Heart right ventricle (tissue), 16 donors: Measurements from ENCODE around the gene RBMX. TPM values are rescaled to one million over a fixed set of nuclear protein-coding genes. Genes with fewer than 3 reads are reported as not detected.
A peak's percentile ranks its signal among the peaks of the same experiment; 100 is the strongest.
"Not testable (repeated sequence)": the region's sequence is repeated elsewhere in the genome, so short reads cannot be mapped to it uniquely, and the experiment has no call there.

Experiments
- ATAC-seq, 8 donors: fragments of 200-7000 bp; cut with Tn5 transposase; one replicate each; pipeline ENCODE4 v1.9.1; 2020; ENCODE audit warnings: mild to moderate bottlenecking in 8 of 8, moderate library complexity in 8 of 8, moderate number of reproducible peaks in 1 of 8
- DNase-seq, 2 donors: peaks; one replicate each; pipeline ENCODE4 v3.0.0-alpha.2; 2020
- H3K27ac ChIP-seq, 10 donors: fragments of 200-600 bp; sonication (generic) in 2 of 10; one replicate each; pipeline versions ENCODE4 v1.5.0 to v1.8.0; 2020 to 2022; ENCODE audit warnings: mild to moderate bottlenecking in 3 of 10
- H3K27me3 ChIP-seq, 7 donors: fragments of 200-600 bp; one replicate each; pipeline ENCODE4 v1.8.0; 2021 to 2022; ENCODE audit warnings: mild to moderate bottlenecking in 2 of 7
- H3K36me3 ChIP-seq, 9 donors: fragments of 200-600 bp; sonication (generic) in 1 of 9; one replicate each; pipeline versions ENCODE4 v1.5.0 to v1.8.0; 2020 to 2022; ENCODE audit warnings: mild to moderate bottlenecking in 2 of 9
- H3K4me1 ChIP-seq, 9 donors: fragments of 200-600 bp; sonication (generic) in 1 of 9; one replicate each; pipeline versions ENCODE4 v1.5.0 to v1.8.0; 2020 to 2022; ENCODE audit warnings: mild to moderate bottlenecking in 4 of 9
- H3K4me3 ChIP-seq, 10 donors: fragments of 200-600 bp; sonication (generic) in 2 of 10; one replicate each; pipeline versions ENCODE4 v1.5.0 to v1.8.0; 2020 to 2022; ENCODE audit warnings: mild to moderate bottlenecking in 7 of 10, moderate library complexity in 2 of 10
- H3K9me3 ChIP-seq, 11 donors: fragments of 200-600 bp in 10 of 11; sonication (generic) in 2 of 11; one replicate each; pipeline versions ENCODE4 v1.5.0 to v1.8.0; 2013 to 2022; ENCODE audit warnings: mild to moderate bottlenecking in 2 of 11, control low read depth in 1 of 11, moderate library complexity in 1 of 11
- CTCF ChIP-seq, 9 donors: fragments of 200-600 bp; sonication (generic) in 2 of 9; IDR thresholded peaks; one replicate each; pipeline versions ENCODE4 v1.5.0 to v1.8.0; 2021 to 2022; ENCODE audit warnings: antibody characterized with exemption in 9 of 9, mild to moderate bottlenecking in 5 of 9, moderate library complexity in 1 of 9
- WGBS, 2 donors: extraction: QIAGEN DNeasy Blood & Tissue Kit; methylation state at CpG; one replicate each; pipeline ENCODE4 v1.1.7; 2013; ENCODE audit warnings: inconsistent platforms in 1 of 2; 5-methylcytosine and 5-hydroxymethylcytosine counted together
- intact Hi-C, 10 donors: fragments of 100-400 bp; cut with DNase I; formaldehyde crosslinking; loops; one replicate each; pipeline versions ENCODE4 v1.11.1 to v1.14.2; 2022
- polyA plus RNA-seq, 2 donors: library from polyadenylated mRNA; stranded (reverse); fragments of 200-250 nt; gene quantifications; one replicate each; pipeline ENCODE4 v1.2.3, GENCODE V29; 2013
- total RNA-seq, 10 donors: library from RNA; stranded (reverse); fragmentation: NEBNext Ultra II Directional in 3 of 10; extraction: Animal tissue kit (Norgen Biotek cat#: 25700) in 3 of 10; gene quantifications; one replicate each; pipeline versions ENCODE4 v1.2.1 to v1.2.4, GENCODE V29; 2021 to 2023
- donor health status: Arrhythmogenic right ventricular cardiomyopathy.
- donor health status: ischemic (EF 13 %, LVEDD 7.1; RV severe dilation, severe dysfunction).
- donor health status: healthy with polysubstance abuse.
- donor health status: DM: no; HTN: yes; CAD: no.
- donor health status: DM: no; HTN: no; CAD: no.
- donor health status: ischemic (EF 25% LVEDD 6.9; RV normal size, moderate dysfunction).
- donor health status: ischemic (EF 25% LVEDD 5.7; RV mildly dilated, moderate dysfunction).
- donor health status: healthy.
- donor health status: DM: yes; HTN: yes; CAD: no.
- donor health status: Ischemic cardiomyopathy.
- donor health status: ischemic (EF 35%, LVEDD 5.7; RV mildly dilated, moderate dysfunction).
- donor health status: nonischemic (EF 11% LVEDD 7.7; RV severe dilation, severe dysfunction).
- donor health status: DM: yes; HTN: yes; CAD: no.
- donor health status: PGD.
- donor health status: ischemic (EF 29% LVEDD 5.4; RV normal size, mild dysfunction).
- donor health status: nonischemic (EF 23%, LVEDD 6.1; RV moderate dilation, normal function).

The RBMX gene
- total and polyA plus RNA-seq, 12 donors: 45.0 to 107 (median 89.6) TPM

GRCh38 chrX:136879001-136879687 lies 1.4 kb downstream of the RBMX start:
- Histone ChIP-seq H3K27ac (peak overlapping the region in 9 of 10 donors; percentile 86 to 97 (median 94)), H3K4me1 (peaks cover 0 to 32% (median 7%) of the 10 kb centered on the region in 9 donors), H3K9me3 (no peaks in the 10 kb centered on the region), H3K4me3 (peak overlapping the region; percentile 50 to 92 (median 79)), H3K36me3 (peaks cover 0 to 50% (median 7%) of the 10 kb centered on the region in 9 donors), H3K27me3 (no peaks in the 10 kb centered on the region)
- DNase-seq: no peak
- peak in 1 of 8 donors; percentile 30 for ATAC-seq
- intact Hi-C loops: loop anchor here in 3 of 10 donors (5.0 to 10.0 kb wide), 3 partner anchors 112 to 144 kb away; no protein-coding TSS in a partner anchor
- no peak for TF ChIP-seq CTCF (IDR thresholded peaks at IDR 0.05)
- 4 to 8% methylated on average over 10 of the region's 10 CpGs for WGBS, 2 donors

GRCh38 chrX:136878423-136878822 lies 2.1 kb downstream of the RBMX start:
- intact Hi-C loops: loop anchor here in 3 of 10 donors (5.0 to 10.0 kb wide), 3 partner anchors 111 to 144 kb away; no protein-coding TSS in a partner anchor
- H3K36me3 ChIP-seq: peaks cover 0 to 57% (median 7%) of the 10 kb centered on the region in 9 donors
- ATAC-seq: no peak
- H3K4me3 ChIP-seq: peak overlapping the region in 8 of 10 donors; percentile 67 to 92 (median 82)
- H3K4me1 ChIP-seq: peaks cover 0 to 32% (median 7%) of the 10 kb centered on the region in 9 donors
- DNase-seq: no peak
- 31 to 38% methylated on average over 7 to 11 of the region's 11 CpGs for WGBS, 2 donors
- H3K27ac ChIP-seq: peak overlapping the region in 1 of 10 donors; percentile 97
- H3K9me3 ChIP-seq: no peaks in the 10 kb centered on the region
- no peaks in the 10 kb centered on the region for H3K27me3 ChIP-seq
- TF ChIP-seq CTCF (IDR thresholded peaks at IDR 0.05): no peak

GRCh38 chrX:136874114-136874513 lies 6.4 kb downstream of the RBMX start:
- ATAC-seq, DNase-seq, H3K27ac ChIP-seq, H3K9me3 ChIP-seq, H3K4me3 ChIP-seq, H3K27me3 ChIP-seq: not testable (repeated sequence)
- Histone ChIP-seq H3K36me3 (peaks cover 0 to 100% (median 12%) of the 10 kb centered on the region in 9 donors), H3K4me1 (peaks cover 0 to 41% (median 13%) of the 10 kb centered on the region in 9 donors)
- 66 to 69% methylated on average over 15 of the region's 15 CpGs for WGBS, 2 donors
- intact Hi-C loops: loop anchor here in 2 of 10 donors (10.0 kb wide), 2 partner anchors 109 to 139 kb away; no protein-coding TSS in a partner anchor

GRCh38 chrX:136873210-136873609 lies 7.3 kb downstream of the RBMX start:
- not testable (repeated sequence) for DNase-seq, ATAC-seq, H3K27ac ChIP-seq, H3K27me3 ChIP-seq, H3K9me3 ChIP-seq, H3K4me3 ChIP-seq
- Histone ChIP-seq H3K4me1 (peaks cover 0 to 44% (median 13%) of the 10 kb centered on the region in 9 donors), H3K36me3 (peaks cover 0 to 100% (median 16%) of the 10 kb centered on the region in 9 donors)
- WGBS, 2 donors: 74% methylated on average over 2 of the region's 2 CpGs
- intact Hi-C loops: loop anchor here in 2 of 10 donors (10.0 kb wide), 2 partner anchors 108 to 138 kb away; no protein-coding TSS in a partner anchor

GRCh38 chrX:136872091-136872700 lies 8.3 kb downstream of the RBMX start:
- Histone ChIP-seq H3K4me1 (peaks cover 0 to 39% (median 13%) of the 10 kb centered on the region in 9 donors), H3K36me3 (peaks cover 0 to 100% (median 11%) of the 10 kb centered on the region in 9 donors), H3K27me3 (no peaks in the 10 kb centered on the region), H3K27ac (no peak overlapping the region), H3K4me3 (no peak overlapping the region), H3K9me3 (no peaks in the 10 kb centered on the region)
- intact Hi-C loops: loop anchor here in 2 of 10 donors (10.0 kb wide), 2 partner anchors 107 to 137 kb away; no protein-coding TSS in a partner anchor
- DNase-seq (no peak), ATAC-seq (no peak)
- no peak for TF ChIP-seq CTCF (IDR thresholded peaks at IDR 0.05)
- WGBS, 2 donors: 71 to 73% methylated on average over 5 of the region's 5 CpGs
